HEK293T (cell line): ENCODE data around the gene OCA2.

ENCODE experiments used
- CTCF ChIA-PET: fragments of 350-600 bp; formaldehyde crosslinking; extraction: SDS; loops from one replicate; lab custom pipeline; 2021; ENCODE audit warnings: antibody characterized with exemption, inconsistent platforms; lab: Yijun Ruan, JAX
- POLR2A ChIA-PET: fragments of 350-600 bp; formaldehyde crosslinking; extraction: SDS; loops from one replicate; lab custom pipeline; 2020; ENCODE audit warnings: antibody characterized with exemption, inconsistent platforms; lab: Yijun Ruan, JAX
- DNase-seq: peaks from one replicate; pipeline ENCODE4 v3.0.0; 2012; ENCODE audit warnings: mixed read lengths; ENCODE audit errors: extremely low spot score
- ARNT ChIP-seq: fragments of 450-650 bp; IDR thresholded peaks from 2 replicates; pipeline ENCODE4 v1.6.1; 2017; ENCODE audit warnings: mild to moderate bottlenecking
- BHLHE40 ChIP-seq: fragments of 450-650 bp; IDR thresholded peaks from 2 replicates; pipeline ENCODE4 v1.6.1; 2016; ENCODE audit warnings: mild to moderate bottlenecking, moderate library complexity, borderline replicate concordance
- CTBP1 ChIP-seq: fragments of 450-650 bp; IDR thresholded peaks from 2 replicates; pipeline ENCODE4 v1.6.1; 2016; ENCODE audit warnings: borderline replicate concordance
- ELF4 ChIP-seq: fragments of 450-650 bp; IDR thresholded peaks from 2 replicates; pipeline ENCODE4 v1.6.1; 2017; ENCODE audit warnings: antibody characterized with exemption
- FOXA1 ChIP-seq: fragments of 450-650 bp; IDR thresholded peaks from 2 replicates; pipeline ENCODE4 v1.6.1; 2016; ENCODE audit warnings: mild to moderate bottlenecking
- FOXK2 ChIP-seq: fragments of 450-650 bp; IDR thresholded peaks from 2 replicates; pipeline ENCODE4 v1.6.1; 2016; ENCODE audit warnings: mild to moderate bottlenecking
- FOXM1 ChIP-seq: fragments of 450-650 bp; IDR thresholded peaks from 2 replicates; pipeline ENCODE4 v1.6.1; 2017; ENCODE audit warnings: mild to moderate bottlenecking, borderline replicate concordance
- HDGF ChIP-seq: fragments of 450-650 bp; IDR thresholded peaks from 2 replicates; pipeline ENCODE4 v1.6.1; 2017; ENCODE audit warnings: antibody characterized with exemption, borderline replicate concordance
- L3MBTL2 ChIP-seq: fragments of 450-650 bp; conservative IDR thresholded peaks from 2 replicates; pipeline ENCODE4 v1.6.1; 2016; ENCODE audit warnings: mild to moderate bottlenecking
- LEF1 ChIP-seq: fragments of 450-650 bp; IDR thresholded peaks from 2 replicates; pipeline ENCODE4 v1.6.1; 2017; ENCODE audit warnings: mild to moderate bottlenecking, borderline replicate concordance
- NFRKB ChIP-seq: fragments of 450-650 bp; IDR thresholded peaks from 2 replicates; pipeline ENCODE4 v1.6.1; 2016; ENCODE audit warnings: mild to moderate bottlenecking, moderate library complexity
- PKNOX1 ChIP-seq: fragments of 450-650 bp; IDR thresholded peaks from 2 replicates; pipeline ENCODE4 v1.6.1; 2016
- SP1 ChIP-seq: fragments of 450-650 bp; IDR thresholded peaks from 2 replicates; pipeline ENCODE4 v1.6.1; 2017
- SUZ12 ChIP-seq: fragments of 450-650 bp; IDR thresholded peaks from 2 replicates; pipeline ENCODE4 v1.6.1; 2016; ENCODE audit warnings: mild to moderate bottlenecking
- TARDBP ChIP-seq: fragments of 450-650 bp; IDR thresholded peaks from 2 replicates; pipeline ENCODE4 v1.6.1; 2016
- ZNF384 ChIP-seq: fragments of 450-650 bp; IDR thresholded peaks from 2 replicates; pipeline ENCODE4 v1.6.1; 2016

OCA2 gene

GRCh38 chr15:28116521-28117431 lies 17.7 kb upstream of the OCA2 start:
- no peak for DNase-seq
- ChIA-PET CTCF (no interaction called here), POLR2A (interaction anchor here (1.0 kb wide), 1 partner anchor 18 kb away, joined by 3 read pairs; the partner anchor contains the start of gene OCA2)
- TF ChIP-seq ARNT = no peak
- no peak for TF ChIP-seq L3MBTL2
- no peak for TF ChIP-seq FOXA1
- TF ChIP-seq SUZ12 = no peak
- no peak for TF ChIP-seq FOXM1

- ChIA-PET CTCF (no interaction called here), POLR2A (interaction anchor here (1.0 kb wide), 1 partner anchor 17 kb away, joined by 3 read pairs; the partner anchor contains the start of gene OCA2)
- DNase-seq = no peak
- TF ChIP-seq TARDBP (no peak), FOXM1 (no peak), L3MBTL2 (no peak), NFRKB (no peak), ZNF384 (no peak), FOXA1 (no peak), LEF1 (no peak), FOXK2 (no peak), HDGF (no peak), PKNOX1 (no peak), BHLHE40 (no peak), SP1 (no peak)
Measured at GRCh38 chr15:28115871-28116270, 16.8 kb upstream of the OCA2 start.

GRCh38 chr15:28114721-28115622 lies 15.9 kb upstream of the OCA2 start:
- ChIA-PET CTCF (no interaction called here), POLR2A (no interaction called here)
- TF ChIP-seq BHLHE40 = no peak
- TF ChIP-seq SP1 = no peak
- no peak for TF ChIP-seq FOXA1
- no peak for TF ChIP-seq CTBP1
- TF ChIP-seq NFRKB = no peak
- no peak for TF ChIP-seq L3MBTL2
- TF ChIP-seq LEF1 = no peak
- TF ChIP-seq HDGF = no peak
- no peak for TF ChIP-seq ZNF384
- TF ChIP-seq FOXK2 = no peak
- no peak for TF ChIP-seq TARDBP
- TF ChIP-seq PKNOX1 = no peak
- no peak for DNase-seq

DNA sequence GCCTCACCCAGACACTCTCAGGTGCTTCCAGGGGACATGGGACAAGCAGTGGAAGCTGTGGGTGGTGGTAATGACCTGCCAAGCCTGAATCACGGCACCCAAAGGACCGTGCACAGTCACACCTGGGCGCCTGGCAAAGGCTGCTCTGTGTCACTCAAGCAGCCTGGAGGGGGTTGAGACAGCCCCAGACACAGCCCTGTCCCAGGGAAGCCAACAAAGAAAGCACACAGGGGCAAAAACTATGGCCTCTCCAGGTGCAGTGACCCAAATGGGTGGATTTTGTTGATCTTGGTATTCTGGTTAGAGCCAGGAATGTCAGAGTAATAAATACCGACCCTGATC lies 15.0 kb upstream of the OCA2 start:
- POLR2A ChIA-PET = no interaction called here
- CTCF ChIA-PET = no interaction called here
- TF ChIP-seq PKNOX1 = no peak
- TF ChIP-seq FOXK2 = no peak
- TF ChIP-seq CTBP1 = no peak
- no peak for DNase-seq

GRCh38 chr15:28113394-28114113 lies 14.4 kb upstream of the OCA2 start:
- ChIA-PET POLR2A (no interaction called here), CTCF (no interaction called here)
- TF ChIP-seq SP1 = no peak
- TF ChIP-seq BHLHE40 = no peak
- TF ChIP-seq FOXK2 = no peak
- TF ChIP-seq ARNT = no peak
- TF ChIP-seq NFRKB = no peak
- no peak for TF ChIP-seq LEF1
- TF ChIP-seq L3MBTL2 = no peak
- no peak for TF ChIP-seq SUZ12
- TF ChIP-seq PKNOX1 = no peak
- TF ChIP-seq ZNF384 = no peak
- no peak for TF ChIP-seq CTBP1
- TF ChIP-seq ELF4 = no peak
- TF ChIP-seq TARDBP = no peak
- no peak for TF ChIP-seq HDGF
- TF ChIP-seq FOXA1 = no peak
- no peak for TF ChIP-seq FOXM1
- no peak for DNase-seq
